Measurements from ENCODE around the gene SQSTM1. TPM values are rescaled to one million over a fixed set of nuclear protein-coding genes. Genes with fewer than 3 reads are reported as not detected.

The SQSTM1 gene
- total and polyA plus RNA-seq, 4 donors: 127 to 330 (median 256) TPM

GRCh38 chr5:179819296-179820126 is 1.2 kb upstream of the SQSTM1 start:
- DNase-seq (ENCODE audit: low spot score): no peak
- peaks cover 8 to 11% (median 9%) of the 10 kb centered on the region in 4 donors for H3K36me3 ChIP-seq (ENCODE audit: control insufficient read depth in 4 of 4, insufficient read depth in 3 of 4, low read depth in 1 of 4, low read length in 3 of 4)
- TF ChIP-seq YY1 (IDR thresholded peaks at IDR 0.05): peak; percentile 10
- no peak for TF ChIP-seq JUND (IDR thresholded peaks at IDR 0.05)
- TF ChIP-seq TAF1 (conservative IDR thresholded peaks at IDR 0.05): no peak
- peaks cover 30 to 61% (median 40%) of the 10 kb centered on the region in 4 donors for H3K4me1 ChIP-seq (ENCODE audit: control insufficient read depth in 4 of 4, insufficient read depth in 4 of 4, low read length in 3 of 4)
- H3K27me3 ChIP-seq (ENCODE audit: control insufficient read depth in 4 of 4, insufficient read depth in 4 of 4, low read length in 3 of 4): no peaks in the 10 kb centered on the region
- H3K4me3 ChIP-seq (ENCODE audit: low read depth in 1 of 3, low read length in 3 of 3): peak overlapping the region; percentile 51 to 92 (median 56)
- H3K9me3 ChIP-seq (ENCODE audit: control insufficient read depth in 4 of 4, low read length in 3 of 4): no peaks in the 10 kb centered on the region
- 18% methylated on average over 26 of the region's 26 CpGs for WGBS
- peak overlapping the region; percentile 94 to 99 for H3K27ac ChIP-seq (ENCODE audit: low read depth in 1 of 2, low read length in 2 of 2)
- peak overlapping the region; percentile 17 to 90 for H3K9ac ChIP-seq (ENCODE audit: low read depth in 1 of 2, low read length in 2 of 2)

GRCh38 chr5:179820127-179820482 is 600 bp upstream of the SQSTM1 start:
- peaks cover 10 to 17% (median 14%) of the 10 kb centered on the region in 4 donors for H3K36me3 ChIP-seq (ENCODE audit: control insufficient read depth in 4 of 4, insufficient read depth in 3 of 4, low read depth in 1 of 4, low read length in 3 of 4)
- no peak for DNase-seq (ENCODE audit: low spot score)
- TF ChIP-seq, protein P1, sequence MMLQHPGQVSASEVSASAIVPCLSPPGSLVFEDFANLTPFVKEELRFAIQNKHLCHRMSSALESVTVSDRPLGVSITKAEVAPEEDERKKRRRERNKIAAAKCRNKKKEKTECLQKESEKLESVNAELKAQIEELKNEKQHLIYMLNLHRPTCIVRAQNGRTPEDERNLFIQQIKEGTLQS (IDR thresholded peaks at IDR 0.05): no peak
- TF ChIP-seq JUND (IDR thresholded peaks at IDR 0.05): no peak
- no peak for TF ChIP-seq EGR1 (IDR thresholded peaks at IDR 0.05; ENCODE audit: low read depth in 2 of 2)
- no peak for TF ChIP-seq YY1 (IDR thresholded peaks at IDR 0.05)
- no peak for TF ChIP-seq SP1 (IDR thresholded peaks at IDR 0.05)
- TF ChIP-seq HNF4A (conservative IDR thresholded peaks at IDR 0.05): no peak
- TF ChIP-seq FOXA2 (IDR thresholded peaks at IDR 0.05): no peak
- TF ChIP-seq FOXA1 (IDR thresholded peaks at IDR 0.05): no peak
- TF ChIP-seq, protein P2, sequence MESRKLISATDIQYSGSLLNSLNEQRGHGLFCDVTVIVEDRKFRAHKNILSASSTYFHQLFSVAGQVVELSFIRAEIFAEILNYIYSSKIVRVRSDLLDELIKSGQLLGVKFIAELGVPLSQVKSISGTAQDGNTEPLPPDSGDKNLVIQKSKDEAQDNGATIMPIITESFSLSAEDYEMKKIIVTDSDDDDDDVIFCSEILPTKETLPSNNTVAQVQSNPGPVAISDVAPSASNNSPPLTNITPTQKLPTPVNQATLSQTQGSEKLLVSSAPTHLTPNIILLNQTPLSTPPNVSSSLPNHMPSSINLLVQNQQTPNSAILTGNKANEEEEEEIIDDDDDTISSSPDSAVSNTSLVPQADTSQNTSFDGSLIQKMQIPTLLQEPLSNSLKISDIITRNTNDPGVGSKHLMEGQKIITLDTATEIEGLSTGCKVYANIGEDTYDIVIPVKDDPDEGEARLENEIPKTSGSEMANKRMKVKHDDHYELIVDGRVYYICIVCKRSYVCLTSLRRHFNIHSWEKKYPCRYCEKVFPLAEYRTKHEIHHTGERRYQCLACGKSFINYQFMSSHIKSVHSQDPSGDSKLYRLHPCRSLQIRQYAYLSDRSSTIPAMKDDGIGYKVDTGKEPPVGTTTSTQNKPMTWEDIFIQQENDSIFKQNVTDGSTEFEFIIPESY (IDR thresholded peaks at IDR 0.05): no peak
- TF ChIP-seq HNF4G (IDR thresholded peaks at IDR 0.05): no peak
- TF ChIP-seq, protein P3, sequence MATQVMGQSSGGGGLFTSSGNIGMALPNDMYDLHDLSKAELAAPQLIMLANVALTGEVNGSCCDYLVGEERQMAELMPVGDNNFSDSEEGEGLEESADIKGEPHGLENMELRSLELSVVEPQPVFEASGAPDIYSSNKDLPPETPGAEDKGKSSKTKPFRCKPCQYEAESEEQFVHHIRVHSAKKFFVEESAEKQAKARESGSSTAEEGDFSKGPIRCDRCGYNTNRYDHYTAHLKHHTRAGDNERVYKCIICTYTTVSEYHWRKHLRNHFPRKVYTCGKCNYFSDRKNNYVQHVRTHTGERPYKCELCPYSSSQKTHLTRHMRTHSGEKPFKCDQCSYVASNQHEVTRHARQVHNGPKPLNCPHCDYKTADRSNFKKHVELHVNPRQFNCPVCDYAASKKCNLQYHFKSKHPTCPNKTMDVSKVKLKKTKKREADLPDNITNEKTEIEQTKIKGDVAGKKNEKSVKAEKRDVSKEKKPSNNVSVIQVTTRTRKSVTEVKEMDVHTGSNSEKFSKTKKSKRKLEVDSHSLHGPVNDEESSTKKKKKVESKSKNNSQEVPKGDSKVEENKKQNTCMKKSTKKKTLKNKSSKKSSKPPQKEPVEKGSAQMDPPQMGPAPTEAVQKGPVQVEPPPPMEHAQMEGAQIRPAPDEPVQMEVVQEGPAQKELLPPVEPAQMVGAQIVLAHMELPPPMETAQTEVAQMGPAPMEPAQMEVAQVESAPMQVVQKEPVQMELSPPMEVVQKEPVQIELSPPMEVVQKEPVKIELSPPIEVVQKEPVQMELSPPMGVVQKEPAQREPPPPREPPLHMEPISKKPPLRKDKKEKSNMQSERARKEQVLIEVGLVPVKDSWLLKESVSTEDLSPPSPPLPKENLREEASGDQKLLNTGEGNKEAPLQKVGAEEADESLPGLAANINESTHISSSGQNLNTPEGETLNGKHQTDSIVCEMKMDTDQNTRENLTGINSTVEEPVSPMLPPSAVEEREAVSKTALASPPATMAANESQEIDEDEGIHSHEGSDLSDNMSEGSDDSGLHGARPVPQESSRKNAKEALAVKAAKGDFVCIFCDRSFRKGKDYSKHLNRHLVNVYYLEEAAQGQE (IDR thresholded peaks at IDR 0.05): no peak
- no peak for TF ChIP-seq CTCF (IDR thresholded peaks at IDR 0.05; ENCODE audit: low read depth, low read length, missing input control)
- no peak for TF ChIP-seq GABPA (IDR thresholded peaks at IDR 0.05 in 1 of 2, conservative IDR thresholded peaks at IDR 0.05 in 1 of 2)
- TF ChIP-seq RAD21 (IDR thresholded peaks at IDR 0.05): no peak
- TF ChIP-seq, protein P4, sequence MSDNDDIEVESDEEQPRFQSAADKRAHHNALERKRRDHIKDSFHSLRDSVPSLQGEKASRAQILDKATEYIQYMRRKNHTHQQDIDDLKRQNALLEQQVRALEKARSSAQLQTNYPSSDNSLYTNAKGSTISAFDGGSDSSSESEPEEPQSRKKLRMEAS (IDR thresholded peaks at IDR 0.05): no peak
- TF ChIP-seq NR2F2 (IDR thresholded peaks at IDR 0.05): no peak
- no peak for TF ChIP-seq TAF1 (conservative IDR thresholded peaks at IDR 0.05)
- TF ChIP-seq RXRA (IDR thresholded peaks at IDR 0.05): no peak
- 28% methylated on average over 12 of the region's 12 CpGs for WGBS
- peak overlapping the region; percentile 94 to 99 for H3K27ac ChIP-seq (ENCODE audit: low read depth in 1 of 2, low read length in 2 of 2)
- H3K4me3 ChIP-seq (ENCODE audit: low read depth in 1 of 3, low read length in 3 of 3): peak overlapping the region; percentile 51 to 92 (median 56)
- H3K4me1 ChIP-seq (ENCODE audit: control insufficient read depth in 4 of 4, insufficient read depth in 4 of 4, low read length in 3 of 4): peaks cover 30 to 67% (median 46%) of the 10 kb centered on the region in 4 donors
- H3K9ac ChIP-seq (ENCODE audit: low read depth in 1 of 2, low read length in 2 of 2): peak overlapping the region; percentile 17 to 90
- H3K9me3 ChIP-seq (ENCODE audit: control insufficient read depth in 4 of 4, low read length in 3 of 4): no peaks in the 10 kb centered on the region
- H3K27me3 ChIP-seq (ENCODE audit: control insufficient read depth in 4 of 4, insufficient read depth in 4 of 4, low read length in 3 of 4): no peaks in the 10 kb centered on the region

All from liver (tissue), 9 donors.